Heart right ventricle (tissue), 16 donors: ENCODE results near the gene PKIB. TPM values are rescaled to one million over a fixed set of nuclear protein-coding genes. Genes with fewer than 3 reads are reported as not detected.
A peak's percentile ranks its signal among the peaks of the same experiment; 100 is the strongest.

Experiments used
- ATAC-seq, 8 donors: fragments of 200-7000 bp; cut with Tn5 transposase; one replicate each; pipeline ENCODE4 v1.9.1; 2020; ENCODE audit warnings: mild to moderate bottlenecking in 8 of 8, moderate library complexity in 8 of 8, moderate number of reproducible peaks in 1 of 8
- DNase-seq, 2 donors: peaks; one replicate each; pipeline ENCODE4 v3.0.0-alpha.2; 2020
- H3K27ac ChIP-seq, 10 donors: fragments of 200-600 bp; sonication (generic) in 2 of 10; one replicate each; pipeline versions ENCODE4 v1.5.0 to v1.8.0; 2020 to 2022; ENCODE audit warnings: mild to moderate bottlenecking in 3 of 10
- H3K27me3 ChIP-seq, 7 donors: fragments of 200-600 bp; one replicate each; pipeline ENCODE4 v1.8.0; 2021 to 2022; ENCODE audit warnings: mild to moderate bottlenecking in 2 of 7
- H3K36me3 ChIP-seq, 9 donors: fragments of 200-600 bp; sonication (generic) in 1 of 9; one replicate each; pipeline versions ENCODE4 v1.5.0 to v1.8.0; 2020 to 2022; ENCODE audit warnings: mild to moderate bottlenecking in 2 of 9
- H3K4me1 ChIP-seq, 9 donors: fragments of 200-600 bp; sonication (generic) in 1 of 9; one replicate each; pipeline versions ENCODE4 v1.5.0 to v1.8.0; 2020 to 2022; ENCODE audit warnings: mild to moderate bottlenecking in 4 of 9
- H3K4me3 ChIP-seq, 10 donors: fragments of 200-600 bp; sonication (generic) in 2 of 10; one replicate each; pipeline versions ENCODE4 v1.5.0 to v1.8.0; 2020 to 2022; ENCODE audit warnings: mild to moderate bottlenecking in 7 of 10, moderate library complexity in 2 of 10
- H3K9me3 ChIP-seq, 11 donors: fragments of 200-600 bp in 10 of 11; sonication (generic) in 2 of 11; one replicate each; pipeline versions ENCODE4 v1.5.0 to v1.8.0; 2013 to 2022; ENCODE audit warnings: mild to moderate bottlenecking in 2 of 11, control low read depth in 1 of 11, moderate library complexity in 1 of 11
- WGBS, 2 donors: extraction: QIAGEN DNeasy Blood & Tissue Kit; methylation state at CpG; one replicate each; pipeline ENCODE4 v1.1.7; 2013; ENCODE audit warnings: inconsistent platforms in 1 of 2; 5-methylcytosine and 5-hydroxymethylcytosine counted together
- intact Hi-C, 10 donors: fragments of 100-400 bp; cut with DNase I; formaldehyde crosslinking; loops; one replicate each; pipeline versions ENCODE4 v1.11.1 to v1.14.2; 2022
- polyA plus RNA-seq, 2 donors: library from polyadenylated mRNA; stranded (reverse); fragments of 200-250 nt; gene quantifications; one replicate each; pipeline ENCODE4 v1.2.3, GENCODE V29; 2013
- total RNA-seq, 10 donors: library from RNA; stranded (reverse); fragmentation: NEBNext Ultra II Directional in 3 of 10; extraction: Animal tissue kit (Norgen Biotek cat#: 25700) in 3 of 10; gene quantifications; one replicate each; pipeline versions ENCODE4 v1.2.1 to v1.2.4, GENCODE V29; 2021 to 2023
- TF ChIP-seq, protein P1 (sequence below), 9 donors: fragments of 200-600 bp; sonication (generic) in 2 of 9; IDR thresholded peaks; one replicate each; pipeline versions ENCODE4 v1.5.0 to v1.8.0; 2021 to 2022; ENCODE audit warnings: antibody characterized with exemption in 9 of 9, mild to moderate bottlenecking in 5 of 9, moderate library complexity in 1 of 9
- donor health status: Arrhythmogenic right ventricular cardiomyopathy.
- donor health status: ischemic (EF 13 %, LVEDD 7.1; RV severe dilation, severe dysfunction).
- donor health status: healthy with polysubstance abuse.
- donor health status: DM: no; HTN: yes; CAD: no.
- donor health status: DM: no; HTN: no; CAD: no.
- donor health status: ischemic (EF 25% LVEDD 6.9; RV normal size, moderate dysfunction).
- donor health status: ischemic (EF 25% LVEDD 5.7; RV mildly dilated, moderate dysfunction).
- donor health status: healthy.
- donor health status: DM: yes; HTN: yes; CAD: no.
- donor health status: Ischemic cardiomyopathy.
- donor health status: ischemic (EF 35%, LVEDD 5.7; RV mildly dilated, moderate dysfunction).
- donor health status: nonischemic (EF 11% LVEDD 7.7; RV severe dilation, severe dysfunction).
- donor health status: DM: yes; HTN: yes; CAD: no.
- donor health status: PGD.
- donor health status: ischemic (EF 29% LVEDD 5.4; RV normal size, mild dysfunction).
- donor health status: nonischemic (EF 23%, LVEDD 6.1; RV moderate dilation, normal function).

PKIB gene
- total and polyA plus RNA-seq, 12 donors = 0.26 to 0.96 (median 0.38) TPM; not detected in 4

DNA sequence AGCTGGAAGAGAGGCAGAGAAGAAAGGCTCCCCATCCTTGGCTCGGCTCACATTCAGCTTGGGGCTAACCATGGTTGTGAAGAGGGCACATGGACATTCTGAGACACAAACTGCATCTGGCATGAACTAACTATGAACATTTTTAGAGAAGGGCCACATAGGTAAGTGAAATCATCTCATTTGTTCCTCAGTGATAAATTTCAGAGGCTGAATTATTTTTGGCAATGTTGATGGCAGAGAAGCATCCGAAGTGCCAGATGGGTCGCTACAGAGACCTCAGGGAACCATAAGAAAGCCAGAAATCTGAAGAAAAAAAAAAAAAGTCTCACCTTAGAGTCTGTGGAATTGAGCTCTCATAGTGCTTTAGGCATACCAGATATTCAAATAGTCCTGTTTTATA lies 120.1 kb downstream of the PKIB start:
- TF ChIP-seq, protein P1, sequence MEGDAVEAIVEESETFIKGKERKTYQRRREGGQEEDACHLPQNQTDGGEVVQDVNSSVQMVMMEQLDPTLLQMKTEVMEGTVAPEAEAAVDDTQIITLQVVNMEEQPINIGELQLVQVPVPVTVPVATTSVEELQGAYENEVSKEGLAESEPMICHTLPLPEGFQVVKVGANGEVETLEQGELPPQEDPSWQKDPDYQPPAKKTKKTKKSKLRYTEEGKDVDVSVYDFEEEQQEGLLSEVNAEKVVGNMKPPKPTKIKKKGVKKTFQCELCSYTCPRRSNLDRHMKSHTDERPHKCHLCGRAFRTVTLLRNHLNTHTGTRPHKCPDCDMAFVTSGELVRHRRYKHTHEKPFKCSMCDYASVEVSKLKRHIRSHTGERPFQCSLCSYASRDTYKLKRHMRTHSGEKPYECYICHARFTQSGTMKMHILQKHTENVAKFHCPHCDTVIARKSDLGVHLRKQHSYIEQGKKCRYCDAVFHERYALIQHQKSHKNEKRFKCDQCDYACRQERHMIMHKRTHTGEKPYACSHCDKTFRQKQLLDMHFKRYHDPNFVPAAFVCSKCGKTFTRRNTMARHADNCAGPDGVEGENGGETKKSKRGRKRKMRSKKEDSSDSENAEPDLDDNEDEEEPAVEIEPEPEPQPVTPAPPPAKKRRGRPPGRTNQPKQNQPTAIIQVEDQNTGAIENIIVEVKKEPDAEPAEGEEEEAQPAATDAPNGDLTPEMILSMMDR (IDR thresholded peaks at IDR 0.05) = no peak
- H3K4me3 ChIP-seq = no peak overlapping the region
- H3K27me3 ChIP-seq = peaks cover 0 to 34% (median 9%) of the 10 kb centered on the region in 7 donors
- ATAC-seq = no peak
- intact Hi-C loops = loop anchor here (1.0 to 10.0 kb wide), 5 partner anchors 104 to 584 kb away; no protein-coding TSS in a partner anchor
- no peak overlapping the region for H3K27ac ChIP-seq
- H3K4me1 ChIP-seq = no peaks in the 10 kb centered on the region
- no peak for DNase-seq
- H3K9me3 ChIP-seq = no peaks in the 10 kb centered on the region
- WGBS, 2 donors = 82 to 87% methylated on average over 3 of the region's 3 CpGs
- no peaks in the 10 kb centered on the region for H3K36me3 ChIP-seq

DNA sequence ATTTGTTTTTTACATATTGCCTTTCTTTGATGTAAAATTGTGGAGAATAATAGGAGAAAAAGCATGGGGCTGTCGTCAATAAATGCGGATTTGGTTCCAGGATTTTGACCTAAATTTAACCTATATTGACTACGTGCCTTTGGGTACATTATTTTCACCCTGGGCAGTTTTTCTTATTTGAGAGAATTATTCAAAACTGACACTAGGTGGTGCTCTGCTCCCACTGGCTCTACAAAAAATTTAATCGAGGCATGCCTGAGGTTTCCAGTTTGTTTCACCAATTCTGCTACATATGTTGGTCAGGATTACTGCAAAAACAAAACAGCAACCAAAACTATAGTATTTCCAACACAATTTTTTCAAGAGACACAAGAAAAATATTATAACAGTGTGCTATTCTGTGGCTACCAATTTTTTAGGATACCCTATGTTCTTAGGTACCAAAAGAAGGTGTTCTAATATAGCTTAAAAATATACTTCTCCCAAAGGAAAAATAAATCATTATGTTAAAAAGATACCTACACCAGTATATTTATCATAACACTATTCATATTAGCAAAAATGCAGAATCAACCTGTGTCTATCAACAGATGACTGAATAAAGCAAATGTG lies 120.7 kb downstream of the PKIB start:
- no peaks in the 10 kb centered on the region for H3K9me3 ChIP-seq
- DNase-seq (no peak), ATAC-seq (no peak)
- 1% methylated on average over 4 of the region's 4 CpGs for WGBS, 2 donors
- no peaks in the 10 kb centered on the region for H3K4me1 ChIP-seq
- intact Hi-C loops = loop anchor here (1.0 to 10.0 kb wide), 5 partner anchors 104 to 584 kb away; no protein-coding TSS in a partner anchor
- H3K27me3 ChIP-seq = peaks cover 0 to 32% (median 8%) of the 10 kb centered on the region in 7 donors
- no peaks in the 10 kb centered on the region for H3K36me3 ChIP-seq
- no peak overlapping the region for H3K4me3 ChIP-seq
- TF ChIP-seq, protein P1 (IDR thresholded peaks at IDR 0.05) = peak; percentile 49 to 89 (median 79)
- no peak overlapping the region for H3K27ac ChIP-seq

DNA sequence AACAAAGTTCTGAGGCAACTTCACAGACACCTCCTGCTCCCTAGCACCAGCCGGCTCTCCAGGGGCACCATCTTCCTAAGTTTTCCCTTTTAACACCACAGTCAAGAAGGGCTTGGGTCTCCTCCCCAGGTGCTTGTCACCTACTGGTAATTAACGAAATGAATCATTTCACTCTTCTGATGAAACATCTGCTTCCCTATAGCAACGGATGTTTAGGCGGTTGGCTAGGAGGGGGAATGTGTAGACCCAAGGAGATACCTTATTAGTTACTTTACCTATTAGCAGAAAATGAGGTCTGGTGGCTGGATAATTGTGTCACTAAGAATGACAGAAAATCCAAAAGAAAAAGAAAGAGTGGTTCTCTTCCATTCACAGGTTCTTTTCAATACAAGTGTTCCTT lies 123.1 kb downstream of the PKIB start:
- intact Hi-C loops = loop anchor here in 8 of 10 donors (5.0 to 10.0 kb wide), 2 partner anchors 104 to 582 kb away; no protein-coding TSS in a partner anchor
- H3K27me3 ChIP-seq = peaks cover 0 to 26% (median 8%) of the 10 kb centered on the region in 7 donors
- no peaks in the 10 kb centered on the region for H3K36me3 ChIP-seq
- 69 to 71% methylated on average over 4 of the region's 4 CpGs for whole genome bisulfite sequencing, 2 donors
- H3K27ac ChIP-seq = no peak overlapping the region
- no peaks in the 10 kb centered on the region for H3K9me3 ChIP-seq
- ATAC-seq (no peak), DNase-seq (no peak)
- TF ChIP-seq, protein P1 (IDR thresholded peaks at IDR 0.05) = no peak
- H3K4me1 ChIP-seq = no peaks in the 10 kb centered on the region
- no peak overlapping the region for H3K4me3 ChIP-seq

DNA sequence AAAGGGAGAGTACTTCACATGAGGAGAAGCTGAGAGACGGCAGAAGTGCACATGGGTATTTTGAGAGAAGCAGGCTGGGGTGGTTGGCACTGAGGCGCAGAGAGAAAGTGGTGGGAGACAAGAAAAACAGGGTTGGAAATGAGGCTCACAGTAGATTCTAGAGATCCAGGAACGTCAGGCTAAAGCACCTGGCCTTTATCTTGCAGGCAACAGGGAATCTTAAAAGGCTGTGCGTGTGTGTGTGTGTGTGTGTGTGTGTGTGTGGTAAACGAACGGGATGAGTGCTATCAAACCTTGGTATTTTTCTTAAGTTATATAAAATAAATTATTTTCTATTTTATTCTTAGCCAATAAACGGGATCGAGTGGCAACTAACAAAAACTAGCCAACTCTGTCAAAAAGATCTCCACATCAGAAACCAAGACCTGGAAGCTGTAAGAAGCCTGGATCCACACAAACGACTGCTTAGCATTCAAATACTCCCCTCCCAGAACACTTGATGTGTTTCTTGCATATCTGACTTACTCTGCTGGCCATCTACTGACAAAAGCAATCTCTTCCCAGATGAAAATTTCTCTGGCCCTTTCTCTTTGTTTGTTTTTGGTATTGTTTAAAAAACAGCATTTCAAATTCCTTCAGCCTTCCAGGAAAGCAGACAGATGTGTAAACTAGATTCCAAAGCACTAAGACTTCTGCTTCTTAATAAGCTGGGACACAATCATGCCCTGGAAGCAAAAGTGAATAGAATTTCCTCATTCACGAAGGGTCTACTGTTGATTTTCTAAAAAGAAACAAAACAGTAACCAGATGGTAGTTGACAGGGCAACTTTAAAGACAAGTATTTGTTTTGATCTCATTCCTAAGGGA lies 124.6 kb downstream of the PKIB start:
- TF ChIP-seq, protein P1 (IDR thresholded peaks at IDR 0.05) = no peak

More for the DNA sequence above, 124.6 kb downstream of the PKIB start:
- Histone ChIP-seq H3K9me3 (no peaks in the 10 kb centered on the region), H3K4me3 (no peak overlapping the region), H3K4me1 (no peaks in the 10 kb centered on the region), H3K27me3 (peaks cover 0 to 30% (median 11%) of the 10 kb centered on the region in 7 donors), H3K27ac (no peak overlapping the region), H3K36me3 (no peaks in the 10 kb centered on the region)
- WGBS, 2 donors = 47 to 48% methylated on average over 10 of the region's 10 CpGs
- intact Hi-C loops = loop anchor here in 8 of 10 donors (5.0 to 10.0 kb wide), 2 partner anchors 103 to 580 kb away; no protein-coding TSS in a partner anchor
- DNase-seq (no peak), ATAC-seq (no peak)
